ENCODE measurements around the gene GARNL3.

The GARNL3 gene

DNA sequence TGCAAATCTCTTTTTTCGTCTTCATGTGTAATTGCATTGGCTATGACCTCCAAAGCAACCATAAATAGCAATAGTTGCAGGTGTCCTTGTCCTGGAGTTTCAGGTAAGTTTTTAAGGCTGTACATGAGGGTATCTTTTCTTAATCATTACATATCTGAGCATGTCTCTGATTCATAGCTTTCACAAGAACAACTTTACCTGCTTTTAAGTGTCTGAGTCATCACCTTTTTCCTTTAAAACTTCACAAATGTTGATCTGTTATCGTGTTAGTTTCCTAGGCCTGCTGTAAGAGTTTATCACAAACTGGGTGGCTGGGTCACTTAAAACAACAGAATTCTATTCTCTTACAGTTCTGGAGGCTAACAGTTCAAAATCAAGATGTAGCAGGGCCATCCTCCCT lies 13.8 kb downstream of the GARNL3 start:
- Histone ChIP-seq H3F3A (ENCODE audit: low read depth) (no peaks in the 10 kb centered on the region), H3K27me3 (ENCODE audit: insufficient read depth, low read length, poor library complexity, severe bottlenecking) (no peaks in the 10 kb centered on the region), H3K9me2 (replicated peaks; ENCODE audit: low read depth, low read length) (no peaks in the 10 kb centered on the region), H3K4me3 (ENCODE audit: low read length, poor library complexity, severe bottlenecking) (no peak overlapping the region), H4K20me1 (ENCODE audit: insufficient read depth, low read length, poor library complexity, severe bottlenecking) (no peaks in the 10 kb centered on the region), H3K9ac (ENCODE audit: low read depth, low read length, poor library complexity, severe bottlenecking) (no peak overlapping the region), H3K9me3 (ENCODE audit: insufficient read depth, low read depth, low read length) (no peaks in the 10 kb centered on the region), H3K36me3 (ENCODE audit: insufficient read depth, low read length) (no peaks in the 10 kb centered on the region), H3K79me2 (ENCODE audit: insufficient read depth, low read length) (no peaks in the 10 kb centered on the region), H3K4me1 (ENCODE audit: insufficient read depth, low read length, poor library complexity, severe bottlenecking) (no peaks in the 10 kb centered on the region), H2AFZ (ENCODE audit: low read length) (no peak overlapping the region), H3K4me2 (ENCODE audit: low read depth, low read length, poor library complexity, severe bottlenecking) (no peak overlapping the region)
- TF ChIP-seq CTCF (conservative IDR thresholded peaks at IDR 0.05; ENCODE audit: low read length) (no peak), EZH2phosphoT487 (IDR thresholded peaks at IDR 0.05; ENCODE audit: borderline replicate concordance) (no peak)

DNA sequence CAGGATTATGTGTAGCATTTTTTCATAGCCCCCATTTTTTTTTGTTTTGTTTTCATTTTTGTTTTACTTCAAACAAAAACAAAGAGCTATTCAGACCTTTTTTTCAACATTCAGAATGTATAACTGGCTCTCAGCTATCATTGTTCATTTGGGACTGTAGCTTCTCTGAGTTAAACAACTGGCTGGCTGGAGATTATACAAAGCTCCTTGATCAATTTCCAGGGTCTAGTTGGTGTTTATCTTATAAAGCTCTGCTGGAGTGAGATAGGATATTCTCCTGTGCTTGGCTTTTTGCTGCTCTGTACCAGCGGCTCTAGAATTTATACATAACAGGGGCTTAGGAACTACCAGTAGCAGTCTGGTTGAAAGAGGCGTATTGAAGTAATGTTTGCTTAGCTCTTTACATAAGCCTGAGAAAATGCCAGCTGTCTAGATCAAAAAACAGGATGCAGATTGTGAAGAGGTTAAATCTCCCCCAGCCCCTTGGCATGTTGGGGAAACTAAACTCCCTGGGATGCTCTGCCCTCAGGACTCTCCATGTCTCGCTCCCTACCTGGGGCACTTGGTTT lies 15.2 kb downstream of the GARNL3 start:
- Histone ChIP-seq H3K4me2 (ENCODE audit: low read depth, low read length, poor library complexity, severe bottlenecking) (no peak overlapping the region), H4K20me1 (ENCODE audit: insufficient read depth, low read length, poor library complexity, severe bottlenecking) (no peaks in the 10 kb centered on the region), H3F3A (ENCODE audit: low read depth) (no peaks in the 10 kb centered on the region), H3K9me2 (replicated peaks; ENCODE audit: low read depth, low read length) (no peaks in the 10 kb centered on the region), H3K9me3 (ENCODE audit: insufficient read depth, low read depth, low read length) (no peaks in the 10 kb centered on the region), H3K9ac (ENCODE audit: low read depth, low read length, poor library complexity, severe bottlenecking) (no peak overlapping the region), H3K27me3 (ENCODE audit: insufficient read depth, low read length, poor library complexity, severe bottlenecking) (no peaks in the 10 kb centered on the region), H3K36me3 (ENCODE audit: insufficient read depth, low read length) (no peaks in the 10 kb centered on the region), H3K79me2 (ENCODE audit: insufficient read depth, low read length) (no peaks in the 10 kb centered on the region), H3K4me3 (ENCODE audit: low read length, poor library complexity, severe bottlenecking) (no peak overlapping the region), H2AFZ (ENCODE audit: low read length) (no peak overlapping the region), H3K4me1 (ENCODE audit: insufficient read depth, low read length, poor library complexity, severe bottlenecking) (no peaks in the 10 kb centered on the region)
- no peak for TF ChIP-seq EZH2phosphoT487 (IDR thresholded peaks at IDR 0.05; ENCODE audit: borderline replicate concordance)
- TF ChIP-seq CTCF (conservative IDR thresholded peaks at IDR 0.05; ENCODE audit: low read length), result no peak

- H3K9me3 ChIP-seq (ENCODE audit: insufficient read depth, low read depth, low read length), result no peaks in the 10 kb centered on the region
- H3K9ac ChIP-seq (ENCODE audit: low read depth, low read length, poor library complexity, severe bottlenecking), result no peak overlapping the region
- H3K9me2 ChIP-seq (replicated peaks; ENCODE audit: low read depth, low read length), result no peaks in the 10 kb centered on the region
- TF ChIP-seq CTCF (conservative IDR thresholded peaks at IDR 0.05; ENCODE audit: low read length) (no peak), EZH2phosphoT487 (IDR thresholded peaks at IDR 0.05; ENCODE audit: borderline replicate concordance) (no peak)
- H3K79me2 ChIP-seq (ENCODE audit: insufficient read depth, low read length), result no peaks in the 10 kb centered on the region
- no peaks in the 10 kb centered on the region for H4K20me1 ChIP-seq (ENCODE audit: insufficient read depth, low read length, poor library complexity, severe bottlenecking)
- no peak overlapping the region for H3K4me2 ChIP-seq (ENCODE audit: low read depth, low read length, poor library complexity, severe bottlenecking)
- no peaks in the 10 kb centered on the region for H3K36me3 ChIP-seq (ENCODE audit: insufficient read depth, low read length)
- no peaks in the 10 kb centered on the region for H3F3A ChIP-seq (ENCODE audit: low read depth)
- no peak overlapping the region for H2AFZ ChIP-seq (ENCODE audit: low read length)
- H3K4me1 ChIP-seq (ENCODE audit: insufficient read depth, low read length, poor library complexity, severe bottlenecking), result no peaks in the 10 kb centered on the region
- H3K27me3 ChIP-seq (ENCODE audit: insufficient read depth, low read length, poor library complexity, severe bottlenecking), result no peaks in the 10 kb centered on the region
- no peak overlapping the region for H3K4me3 ChIP-seq (ENCODE audit: low read length, poor library complexity, severe bottlenecking)
Observed at GRCh38 chr9:127280880-127281660, 16.5 kb downstream of the GARNL3 start.

Data from Loucy (cell line).